ENCODE measurements around the gene SRM.
"Not testable (repeated sequence)": the region's sequence is repeated elsewhere in the genome, so short reads cannot be mapped to it uniquely, and the experiment has no call there.

The SRM gene

DNA sequence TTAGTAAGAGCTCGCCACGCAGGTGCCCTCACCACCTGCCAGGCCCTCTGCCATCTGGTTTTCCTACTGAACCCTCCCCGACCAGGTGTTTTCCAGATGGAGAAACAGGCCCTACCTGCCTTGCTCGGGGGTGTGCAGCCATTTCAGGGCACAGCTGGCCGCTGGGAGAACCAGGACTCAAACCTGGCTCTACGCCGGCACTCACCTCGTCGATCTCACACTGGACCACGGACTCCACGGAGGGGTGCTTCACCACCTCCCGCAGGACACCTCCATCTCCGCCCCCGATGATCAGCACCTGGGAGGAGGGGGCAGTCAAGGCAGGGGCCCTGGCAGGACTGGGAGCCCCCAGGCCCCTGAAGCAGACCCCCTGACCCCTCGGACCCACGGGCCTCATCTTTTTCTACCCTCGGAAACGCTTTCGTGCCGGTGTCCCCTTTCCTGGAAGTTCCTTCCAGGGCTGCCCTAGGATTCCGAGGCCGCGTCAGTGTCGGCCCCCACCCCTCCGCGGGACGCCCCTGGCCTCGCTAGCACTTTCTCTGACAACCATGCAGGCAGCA lies 1.1 kb downstream of the SRM start:
- Histone ChIP-seq H2AFZ (ENCODE audit: low read depth, low read length) (no peak overlapping the region), H3K27me3 (ENCODE audit: insufficient read depth, low read length) (no peaks in the 10 kb centered on the region), H3K4me1 (ENCODE audit: insufficient read depth, low read length) (peaks cover 14% of the 10 kb centered on the region), H3K36me3 (ENCODE audit: insufficient read depth, low read length) (peaks cover 32% of the 10 kb centered on the region), H3K9me3 (ENCODE audit: low read length) (no peaks in the 10 kb centered on the region), H3K4me3 (ENCODE audit: low read length) (peak overlapping the region; percentile 96)

DNA sequence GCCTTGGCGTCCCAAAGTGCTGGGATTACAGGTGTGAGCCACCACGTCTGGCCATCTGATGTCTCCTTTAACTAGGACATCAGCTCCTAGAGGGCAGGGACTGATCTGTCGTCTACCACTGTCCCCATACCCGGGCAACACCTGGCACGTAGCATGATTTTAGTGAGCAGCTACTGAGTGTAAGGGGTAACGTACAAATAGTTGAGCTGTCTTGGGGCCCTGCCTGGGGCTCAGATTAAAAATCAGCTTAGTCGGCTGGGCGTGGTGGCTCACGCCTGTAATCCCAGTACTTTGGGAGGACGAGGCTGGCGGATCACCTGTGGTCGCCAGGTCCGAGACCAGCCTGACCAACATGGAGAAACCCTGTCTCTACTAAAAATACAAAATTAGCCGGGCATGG lies 1.8 kb downstream of the SRM start:
- Histone ChIP-seq H3K4me1 (ENCODE audit: insufficient read depth, low read length) (peaks cover 14% of the 10 kb centered on the region), H2AFZ (ENCODE audit: low read depth, low read length) (no peak overlapping the region), H3K4me3 (ENCODE audit: low read length) (no peak overlapping the region), H3K27me3 (ENCODE audit: insufficient read depth, low read length) (no peaks in the 10 kb centered on the region), H3K36me3 (ENCODE audit: insufficient read depth, low read length) (peaks cover 27% of the 10 kb centered on the region), H3K9me3 (ENCODE audit: low read length) (no peaks in the 10 kb centered on the region)

DNA sequence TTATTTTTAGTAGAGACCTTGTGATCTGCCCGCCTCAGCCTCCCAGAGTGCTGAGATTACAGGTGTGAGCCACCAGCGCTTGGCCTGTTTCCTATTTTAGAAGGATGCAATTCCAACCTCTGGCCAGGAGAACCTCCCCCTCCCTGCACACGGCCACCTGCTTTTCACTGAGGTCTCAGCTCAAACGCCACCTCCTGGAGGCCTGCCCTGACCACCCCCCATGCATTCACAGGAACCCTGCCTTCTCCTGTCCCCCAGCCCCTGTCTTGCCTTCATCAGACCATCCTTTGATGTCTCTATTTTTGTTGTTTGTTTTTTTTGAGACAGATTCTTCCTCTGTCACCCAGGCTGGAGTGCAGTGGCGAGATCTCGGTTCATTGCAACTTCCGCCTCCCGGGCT lies 2.3 kb downstream of the SRM start:
- Histone ChIP-seq H3K36me3 (ENCODE audit: insufficient read depth, low read length) (peaks cover 25% of the 10 kb centered on the region), H3K9me3 (ENCODE audit: low read length) (no peaks in the 10 kb centered on the region), H3K27me3 (ENCODE audit: insufficient read depth, low read length) (no peaks in the 10 kb centered on the region), H2AFZ (ENCODE audit: low read depth, low read length) (no peak overlapping the region), H3K4me3 (ENCODE audit: low read length) (no peak overlapping the region), H3K4me1 (ENCODE audit: insufficient read depth, low read length) (peaks cover 14% of the 10 kb centered on the region)

DNA sequence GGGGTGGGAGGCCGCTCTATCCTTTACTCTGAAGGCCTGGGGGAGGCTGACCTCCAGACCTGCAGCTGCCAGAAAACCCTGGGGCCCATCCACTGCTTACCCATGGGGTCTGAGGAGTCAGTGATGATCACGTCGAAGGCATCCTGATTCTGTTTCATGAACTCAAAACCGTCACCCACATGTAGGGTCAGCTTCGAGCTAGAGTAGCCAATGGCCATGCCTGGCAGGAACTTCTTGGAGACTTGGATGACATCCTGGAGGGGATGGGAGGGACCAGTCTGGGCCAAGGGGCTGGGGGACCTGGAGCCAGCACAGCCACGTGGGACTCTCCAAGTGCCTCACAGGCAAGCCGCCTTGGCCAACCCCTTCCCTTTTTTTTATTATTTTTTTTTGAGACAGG lies 3.3 kb downstream of the SRM start:
- Histone ChIP-seq H3K4me1 (ENCODE audit: insufficient read depth, low read length) (peaks cover 14% of the 10 kb centered on the region), H2AFZ (ENCODE audit: low read depth, low read length) (no peak overlapping the region), H3K4me3 (ENCODE audit: low read length) (no peak overlapping the region), H3K9me3 (ENCODE audit: low read length) (no peaks in the 10 kb centered on the region), H3K27me3 (ENCODE audit: insufficient read depth, low read length) (no peaks in the 10 kb centered on the region), H3K36me3 (ENCODE audit: insufficient read depth, low read length) (peaks cover 22% of the 10 kb centered on the region)

DNA sequence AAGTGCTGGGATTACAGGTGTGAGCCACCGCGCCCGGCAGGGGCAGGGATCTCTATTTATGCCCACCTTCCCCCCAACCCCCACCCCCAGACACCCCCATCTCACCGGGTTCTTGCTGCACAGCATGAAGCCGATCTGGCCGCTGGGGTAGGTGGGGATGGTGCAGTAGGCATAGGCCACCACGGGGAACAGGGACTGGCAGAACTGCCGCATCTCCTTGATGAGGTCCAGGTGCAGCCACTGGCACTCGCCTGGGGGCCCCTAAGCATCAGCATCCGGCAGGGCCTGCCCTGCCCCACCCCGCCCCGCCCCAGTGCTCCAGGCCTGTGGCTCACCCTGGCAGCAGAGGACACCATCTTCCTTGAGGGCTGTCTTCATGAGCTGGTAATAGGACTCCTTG lies 4.1 kb downstream of the SRM start:
- no peaks in the 10 kb centered on the region for H3K27me3 ChIP-seq (ENCODE audit: insufficient read depth, low read length)
- H3K9me3 ChIP-seq (ENCODE audit: low read length), result no peaks in the 10 kb centered on the region
- H2AFZ ChIP-seq (ENCODE audit: low read depth, low read length), result no peak overlapping the region
- peaks cover 22% of the 10 kb centered on the region for H3K36me3 ChIP-seq (ENCODE audit: insufficient read depth, low read length)
- peaks cover 10% of the 10 kb centered on the region for H3K4me1 ChIP-seq (ENCODE audit: insufficient read depth, low read length)
- H3K4me3 ChIP-seq (ENCODE audit: low read length), result no peak overlapping the region

DNA sequence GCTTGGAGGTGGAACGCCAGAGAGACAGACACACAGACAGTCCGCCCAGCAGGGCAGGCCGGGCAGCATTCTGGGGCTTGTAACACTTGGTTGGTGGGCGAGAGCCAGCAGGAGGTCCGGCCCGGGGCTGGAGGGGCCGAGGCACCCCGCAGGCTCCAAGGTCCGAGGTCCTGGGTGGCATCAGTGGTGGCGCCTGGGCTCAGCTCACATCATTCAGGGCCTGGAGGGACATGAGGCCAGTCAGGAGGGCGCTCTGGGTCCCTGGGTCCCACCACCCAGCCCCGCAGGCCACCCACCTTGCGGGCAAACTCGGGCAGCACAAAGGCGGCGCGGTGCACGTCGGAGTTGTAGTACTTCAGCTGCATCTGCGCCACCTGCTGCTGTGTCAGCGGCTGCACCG lies 5.2 kb downstream of the SRM start:
- no peaks in the 10 kb centered on the region for H3K9me3 ChIP-seq (ENCODE audit: low read length)
- no peak overlapping the region for H2AFZ ChIP-seq (ENCODE audit: low read depth, low read length)
- H3K36me3 ChIP-seq (ENCODE audit: insufficient read depth, low read length), result peaks cover 22% of the 10 kb centered on the region
- H3K4me3 ChIP-seq (ENCODE audit: low read length), result no peak overlapping the region
- no peaks in the 10 kb centered on the region for H3K27me3 ChIP-seq (ENCODE audit: insufficient read depth, low read length)
- peaks cover 7% of the 10 kb centered on the region for H3K4me1 ChIP-seq (ENCODE audit: insufficient read depth, low read length)

DNA sequence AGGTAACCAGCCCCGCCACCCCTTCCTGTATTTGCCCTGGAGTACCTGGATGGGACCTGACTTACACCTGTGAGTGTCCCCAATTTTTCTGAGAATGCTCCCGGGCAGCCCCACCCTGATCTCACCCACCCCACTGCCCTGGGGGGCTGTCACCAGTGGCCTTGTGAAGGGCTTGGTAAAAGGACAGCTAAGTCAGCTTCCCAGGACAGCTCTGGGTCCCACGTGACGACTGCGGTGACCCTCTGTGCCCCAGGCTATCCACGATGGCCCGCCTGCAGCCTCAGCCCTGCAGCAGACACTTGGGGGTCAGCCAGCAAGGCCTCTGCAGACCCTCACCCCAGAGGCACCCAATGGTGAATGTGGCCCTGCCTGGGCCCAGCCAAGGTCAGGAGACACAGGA lies 5.6 kb downstream of the SRM start:
- Histone ChIP-seq H3K4me3 (ENCODE audit: low read length) (no peak overlapping the region), H3K36me3 (ENCODE audit: insufficient read depth, low read length) (peaks cover 22% of the 10 kb centered on the region), H3K4me1 (ENCODE audit: insufficient read depth, low read length) (peaks cover 7% of the 10 kb centered on the region), H3K9me3 (ENCODE audit: low read length) (no peaks in the 10 kb centered on the region), H2AFZ (ENCODE audit: low read depth, low read length) (no peak overlapping the region), H3K27me3 (ENCODE audit: insufficient read depth, low read length) (no peaks in the 10 kb centered on the region)

DNA sequence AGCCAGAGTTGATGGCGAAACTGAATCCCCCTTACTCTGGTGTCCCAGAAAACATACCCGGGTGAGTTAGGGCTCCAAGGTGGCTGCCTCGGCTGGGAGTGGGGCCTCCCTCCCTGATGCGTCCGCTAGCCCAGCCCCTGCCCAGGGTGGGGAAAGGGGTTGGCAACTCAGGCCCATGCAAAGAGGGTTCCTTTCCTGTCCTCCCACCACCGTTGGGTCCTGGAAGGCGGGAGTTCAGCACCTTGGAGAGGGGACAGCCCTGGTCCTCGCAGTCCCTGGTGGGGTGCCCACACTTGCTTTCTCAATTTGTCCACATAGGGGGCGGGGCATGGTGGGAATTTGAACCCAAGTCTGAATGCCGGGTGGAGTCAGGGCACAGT lies 6.1 kb downstream of the SRM start:
- Histone ChIP-seq H3K4me1 (ENCODE audit: insufficient read depth, low read length) (peaks cover 2% of the 10 kb centered on the region), H3K27me3 (ENCODE audit: insufficient read depth, low read length) (no peaks in the 10 kb centered on the region), H2AFZ (ENCODE audit: low read depth, low read length) (no peak overlapping the region), H3K9me3 (ENCODE audit: low read length) (no peaks in the 10 kb centered on the region), H3K4me3 (ENCODE audit: low read length) (no peak overlapping the region), H3K36me3 (ENCODE audit: insufficient read depth, low read length) (peaks cover 22% of the 10 kb centered on the region)

DNA sequence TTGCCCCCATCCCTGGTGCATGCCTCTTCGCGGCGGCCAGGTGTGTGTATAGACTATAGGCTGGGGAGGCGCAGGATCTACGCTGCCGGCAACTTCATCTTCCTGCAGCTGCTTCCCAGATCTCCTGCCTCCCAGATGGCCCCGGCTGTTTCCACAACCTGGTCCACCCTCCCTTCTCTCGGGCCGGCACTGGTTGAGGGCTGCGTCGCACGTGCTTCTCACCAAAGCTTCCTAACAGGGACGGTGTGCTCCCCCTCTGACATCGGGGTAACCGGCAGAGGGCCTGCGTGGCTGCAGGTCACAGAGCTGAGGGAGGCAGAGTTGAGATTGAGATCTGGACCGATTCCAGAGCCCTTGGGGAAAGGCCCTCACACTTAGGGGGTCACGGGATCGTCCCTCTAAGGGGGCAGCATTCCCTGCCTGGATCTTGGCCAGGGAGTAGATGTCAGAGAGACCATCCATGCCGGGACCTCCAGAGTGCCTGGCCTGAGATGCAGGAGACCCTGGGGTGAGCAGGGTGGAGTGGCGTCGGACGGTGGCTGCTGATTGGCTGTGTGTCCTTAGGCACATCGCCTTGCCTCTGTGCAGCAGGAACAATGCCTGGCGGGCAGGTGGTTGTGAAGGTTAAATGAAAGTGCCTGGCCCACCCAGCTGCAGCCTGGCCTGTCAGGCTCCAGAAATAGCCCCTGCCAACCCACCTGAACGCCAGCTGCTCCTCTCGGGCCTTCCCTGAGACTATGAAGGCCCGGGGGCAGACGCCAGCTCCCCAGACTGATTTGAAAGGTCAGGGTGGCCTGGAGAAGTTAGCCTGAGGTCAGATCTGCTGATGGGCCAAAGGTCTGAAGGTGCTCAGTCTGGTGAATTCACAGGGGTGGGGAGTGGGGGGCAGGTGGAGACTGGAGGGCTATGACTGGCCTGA lies 6.7 kb downstream of the SRM start:
- no peaks in the 10 kb centered on the region for H3K9me3 ChIP-seq (ENCODE audit: low read length)
- peaks cover 22% of the 10 kb centered on the region for H3K36me3 ChIP-seq (ENCODE audit: insufficient read depth, low read length)
- no peaks in the 10 kb centered on the region for H3K4me1 ChIP-seq (ENCODE audit: insufficient read depth, low read length)
- H2AFZ ChIP-seq (ENCODE audit: low read depth, low read length), result no peak overlapping the region
- H3K4me3 ChIP-seq (ENCODE audit: low read length), result no peak overlapping the region
- no peaks in the 10 kb centered on the region for H3K27me3 ChIP-seq (ENCODE audit: insufficient read depth, low read length)

DNA sequence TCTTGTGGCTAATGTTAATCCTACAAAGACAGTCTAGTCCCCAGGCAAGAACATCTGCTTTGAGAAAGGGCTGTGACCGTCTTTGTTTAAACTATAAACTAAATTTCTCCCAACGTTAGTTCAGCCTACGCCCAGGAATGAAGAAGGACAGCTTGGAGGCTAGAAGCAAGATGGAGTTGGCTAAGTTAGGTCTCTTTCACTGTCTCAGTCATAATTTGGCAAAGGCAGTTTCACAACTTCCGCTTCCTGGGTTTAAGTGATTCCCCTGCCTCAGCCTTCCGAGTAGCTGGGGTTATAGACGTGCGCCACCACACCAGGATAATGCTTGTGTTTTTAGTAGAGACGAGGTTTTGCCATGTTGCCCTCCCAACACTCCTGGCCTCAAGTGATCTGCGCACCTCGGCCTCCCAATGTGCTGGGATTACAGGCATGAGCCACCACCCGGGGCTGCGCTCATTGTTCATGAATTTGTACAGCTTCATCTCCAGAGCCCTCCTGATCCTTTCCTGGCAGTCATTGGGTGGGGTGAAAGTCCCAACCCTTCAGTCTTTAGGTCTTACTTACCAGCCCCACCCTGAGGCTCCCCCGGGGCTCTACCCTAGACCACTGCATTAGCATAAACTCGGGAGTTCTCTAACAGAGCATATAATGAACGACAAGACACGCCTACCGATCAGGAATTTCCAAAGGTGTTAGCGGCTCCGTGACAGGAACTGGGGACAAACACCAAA lies 7.9 kb downstream of the SRM start:
- Histone ChIP-seq H3K9me3 (ENCODE audit: low read length) (no peaks in the 10 kb centered on the region), H2AFZ (ENCODE audit: low read depth, low read length) (no peak overlapping the region), H3K36me3 (ENCODE audit: insufficient read depth, low read length) (peaks cover 13% of the 10 kb centered on the region), H3K4me1 (ENCODE audit: insufficient read depth, low read length) (no peaks in the 10 kb centered on the region), H3K4me3 (ENCODE audit: low read length) (no peak overlapping the region), H3K27me3 (ENCODE audit: insufficient read depth, low read length) (no peaks in the 10 kb centered on the region)

DNA sequence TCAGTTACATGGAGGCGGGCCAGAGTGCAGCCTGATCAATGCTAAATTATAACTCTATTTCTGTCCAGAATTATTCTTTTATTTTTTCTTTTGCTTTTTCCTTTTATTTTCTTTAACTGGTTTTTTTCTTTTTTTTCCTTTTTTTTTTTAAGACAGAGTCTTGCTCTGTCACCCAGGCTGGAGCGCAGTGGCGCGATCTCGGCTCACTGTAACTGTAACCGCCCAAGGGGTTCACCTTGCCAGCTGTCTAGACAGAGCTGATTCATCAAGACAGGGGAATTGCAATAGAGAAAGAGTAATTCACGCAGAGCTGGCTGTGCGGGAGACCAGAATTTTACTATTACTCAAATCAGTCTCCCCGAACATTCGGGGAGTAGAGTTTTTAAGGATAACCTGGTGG lies 8.7 kb downstream of the SRM start:
- H3K4me3 ChIP-seq (ENCODE audit: low read length); H3K9me3 ChIP-seq (ENCODE audit: low read length); H2AFZ ChIP-seq (ENCODE audit: low read depth, low read length); H3K27me3 ChIP-seq (ENCODE audit: insufficient read depth, low read length); H3K4me1 ChIP-seq (ENCODE audit: insufficient read depth, low read length); H3K36me3 ChIP-seq (ENCODE audit: insufficient read depth, low read length): not testable (repeated sequence)

DNA sequence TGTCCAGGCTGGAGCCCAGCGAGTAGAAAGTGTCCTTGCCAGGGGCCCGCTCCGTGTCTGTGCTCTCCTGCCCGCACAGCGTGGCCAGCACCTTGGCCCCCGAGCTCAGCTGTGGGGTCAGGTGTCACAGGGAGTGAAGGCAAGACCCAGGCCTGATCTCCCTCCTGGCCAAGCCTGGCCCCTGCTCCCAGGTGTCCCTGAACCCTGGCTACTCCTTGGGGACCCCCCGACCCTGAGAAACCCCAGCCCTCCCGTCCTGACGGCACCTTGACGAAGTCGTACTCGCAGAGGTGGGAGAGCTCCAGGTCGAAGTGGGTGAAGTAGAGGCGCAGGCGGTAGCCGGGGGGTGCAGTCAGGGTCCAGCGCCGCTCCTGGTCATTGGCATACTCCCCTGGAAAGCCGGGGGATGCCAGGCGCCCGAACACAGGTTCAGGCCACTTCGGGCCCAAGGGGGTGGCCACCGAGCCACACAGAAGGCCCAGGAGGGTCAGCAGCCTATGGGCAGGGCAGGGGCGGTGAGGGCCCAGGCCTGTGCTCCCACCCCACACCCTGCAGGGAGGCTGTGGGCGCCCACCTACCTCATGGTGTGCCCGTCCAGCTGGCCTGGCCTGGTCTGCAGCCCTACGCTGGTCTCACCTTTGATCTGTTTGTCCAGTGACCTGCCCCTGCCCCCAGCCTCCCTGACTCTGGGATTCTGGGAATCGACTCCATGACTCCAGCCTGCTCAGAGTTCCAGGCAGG lies 13.0 kb downstream of the SRM start, which contains the start of gene MASP2:
MASP2 (minus strand) TSS at position 615 of the 741 bp plus-strand sequence; CDS start at position 583, 32 bp downstream.
- Histone ChIP-seq H3K4me3 (ENCODE audit: low read length) (no peak within 1 kb of the TSS), H3K27me3 (ENCODE audit: insufficient read depth, low read length) (no peaks in the 10 kb centered on the region), H3K36me3 (ENCODE audit: insufficient read depth, low read length) (no peaks in the 10 kb centered on the region), H3K4me1 (ENCODE audit: insufficient read depth, low read length) (peaks cover 3% of the 10 kb centered on the region), H3K9me3 (ENCODE audit: low read length) (no peaks in the 10 kb centered on the region), H2AFZ (ENCODE audit: low read depth, low read length) (no peak within 1 kb of the TSS)

DNA sequence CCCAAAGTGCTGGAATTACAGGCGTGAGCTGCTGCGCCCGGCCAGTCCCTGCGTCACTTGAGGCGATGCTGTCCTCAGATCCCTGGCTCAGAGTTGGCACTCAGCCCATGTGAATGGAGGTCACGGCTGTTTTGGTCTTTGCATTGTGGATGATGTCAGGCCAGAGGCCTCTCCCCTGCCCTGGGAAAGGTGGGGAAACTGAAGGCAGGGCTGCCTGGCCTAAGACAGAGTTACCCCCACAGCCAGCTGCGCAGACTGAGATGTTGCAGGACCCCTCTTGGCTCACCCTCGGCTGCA lies 13.6 kb downstream of the SRM start:
- Histone ChIP-seq H3K27me3 (ENCODE audit: insufficient read depth, low read length) (no peaks in the 10 kb centered on the region), H3K4me1 (ENCODE audit: insufficient read depth, low read length) (peaks cover 3% of the 10 kb centered on the region), H3K36me3 (ENCODE audit: insufficient read depth, low read length) (no peaks in the 10 kb centered on the region), H3K9me3 (ENCODE audit: low read length) (no peaks in the 10 kb centered on the region), H3K4me3 (ENCODE audit: low read length) (no peak overlapping the region), H2AFZ (ENCODE audit: low read depth, low read length) (no peak overlapping the region)

Data from neuron (in vitro differentiated cells).